NCI-H128 (cell line): Measurements from ENCODE around the gene TRAPPC14.

Experiments used
- DNase-seq: peaks from one replicate; lab custom pipeline; 2025; ENCODE audit not compliant: unreplicated experiment; lab: John Stamatoyannopoulos, UW

The TRAPPC14 gene

DNA sequence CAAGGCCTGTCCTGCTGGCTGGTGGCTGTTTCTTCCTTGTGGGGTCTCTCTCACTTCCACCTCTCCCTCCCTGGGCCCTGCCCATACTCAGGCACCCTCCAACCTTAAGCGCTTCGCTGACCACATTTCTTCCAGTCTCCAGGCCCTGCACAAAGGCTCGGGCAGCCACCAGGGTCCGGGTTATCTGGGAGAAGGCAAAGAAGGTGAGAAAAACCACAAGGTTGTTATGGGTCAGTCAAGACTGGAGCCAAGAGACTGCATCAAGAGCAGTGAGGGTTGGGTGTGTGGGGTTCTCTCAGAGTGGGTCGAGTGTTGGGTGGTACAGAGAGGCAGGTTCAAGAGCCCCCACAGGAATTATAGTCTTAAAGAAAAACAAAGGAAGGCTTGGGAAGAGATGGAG, 16.1 kb upstream of the TRAPPC14 start:
- no peak for DNase-seq

DNA sequence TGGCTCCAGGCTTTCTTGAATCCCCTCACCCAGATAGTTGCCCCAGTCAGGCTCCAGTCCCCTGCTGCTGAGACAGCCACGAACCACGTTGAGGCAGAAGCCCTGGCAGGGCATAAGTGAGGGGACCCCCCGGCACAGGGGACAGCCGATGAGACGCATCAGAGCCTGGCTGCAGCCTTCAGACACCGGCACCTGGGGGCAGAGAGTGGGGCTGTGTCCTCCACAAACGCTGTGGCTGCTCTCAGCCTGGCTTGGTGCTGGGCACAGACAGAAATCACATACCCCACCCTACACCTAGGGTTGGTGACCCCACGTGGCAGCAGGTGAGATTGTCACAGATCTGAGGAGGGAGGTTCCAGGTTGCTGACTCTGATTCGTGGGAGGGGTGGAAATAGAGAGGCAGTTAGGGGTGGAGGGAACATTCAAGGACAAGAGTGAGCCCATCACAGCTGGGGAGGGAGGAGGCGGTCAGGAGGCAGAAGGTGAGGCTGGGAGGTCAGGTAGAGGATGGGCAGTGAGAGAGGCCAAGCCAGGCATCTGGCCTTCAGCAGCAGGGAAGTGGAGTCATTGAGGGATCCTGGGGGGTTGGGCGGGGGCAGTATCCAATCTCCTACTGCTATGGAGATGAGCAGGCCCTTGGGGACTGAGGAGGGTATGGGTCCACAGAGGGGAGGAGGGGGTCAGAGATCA, 15.4 kb upstream of the TRAPPC14 start:
- DNase-seq: no peak

DNA sequence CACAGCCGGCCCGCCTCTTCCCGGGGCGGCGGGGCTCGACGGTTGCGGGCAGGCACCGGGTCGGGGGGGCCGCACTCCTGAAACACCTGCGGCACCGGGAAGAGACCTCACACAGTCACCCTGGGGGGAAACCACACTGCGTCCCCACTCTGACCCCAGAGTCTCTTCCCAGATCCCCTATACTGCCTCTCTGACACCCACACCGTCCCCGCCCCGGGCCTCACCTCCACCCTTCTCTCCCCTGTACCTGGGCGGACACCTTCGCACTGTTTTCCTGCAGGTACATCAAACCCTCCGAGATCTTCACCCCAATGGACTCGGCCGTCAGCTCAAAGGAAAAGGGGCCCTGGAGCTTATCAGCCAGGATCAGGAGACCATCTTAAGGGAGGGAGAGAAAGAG, 13.3 kb upstream of the TRAPPC14 start:
- DNase-seq: no peak

DNA sequence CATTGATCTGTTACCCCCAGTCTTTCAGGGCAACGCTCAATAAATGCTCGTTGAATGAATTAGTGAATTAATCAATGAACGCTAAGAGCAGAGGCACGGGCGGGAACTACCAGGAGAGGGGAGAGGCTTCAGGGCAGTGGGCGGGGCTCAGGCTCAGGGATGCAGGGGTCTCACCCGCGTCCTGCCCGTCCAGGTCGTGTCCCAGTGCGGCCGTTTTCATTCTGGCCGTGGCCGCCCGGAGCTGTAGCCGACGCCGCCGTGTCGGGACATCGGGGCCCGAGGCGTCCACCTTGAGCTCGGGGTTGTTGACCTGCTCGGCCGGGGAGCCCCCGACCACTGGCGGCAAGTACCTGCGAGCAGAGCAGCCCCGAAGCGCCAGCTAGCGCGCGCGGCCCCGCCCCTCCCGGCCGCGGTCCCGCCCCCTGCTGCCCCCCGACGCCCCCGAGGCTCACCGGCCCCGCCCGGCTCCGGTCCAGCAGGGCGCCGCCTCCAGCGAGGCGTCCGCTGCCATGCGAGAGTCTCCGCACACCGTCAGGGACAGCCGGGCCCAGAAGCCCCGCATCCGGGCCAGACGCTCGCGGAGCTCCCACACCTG, 12.7 kb upstream of the TRAPPC14 start:
- DNase-seq: no peak

DNA sequence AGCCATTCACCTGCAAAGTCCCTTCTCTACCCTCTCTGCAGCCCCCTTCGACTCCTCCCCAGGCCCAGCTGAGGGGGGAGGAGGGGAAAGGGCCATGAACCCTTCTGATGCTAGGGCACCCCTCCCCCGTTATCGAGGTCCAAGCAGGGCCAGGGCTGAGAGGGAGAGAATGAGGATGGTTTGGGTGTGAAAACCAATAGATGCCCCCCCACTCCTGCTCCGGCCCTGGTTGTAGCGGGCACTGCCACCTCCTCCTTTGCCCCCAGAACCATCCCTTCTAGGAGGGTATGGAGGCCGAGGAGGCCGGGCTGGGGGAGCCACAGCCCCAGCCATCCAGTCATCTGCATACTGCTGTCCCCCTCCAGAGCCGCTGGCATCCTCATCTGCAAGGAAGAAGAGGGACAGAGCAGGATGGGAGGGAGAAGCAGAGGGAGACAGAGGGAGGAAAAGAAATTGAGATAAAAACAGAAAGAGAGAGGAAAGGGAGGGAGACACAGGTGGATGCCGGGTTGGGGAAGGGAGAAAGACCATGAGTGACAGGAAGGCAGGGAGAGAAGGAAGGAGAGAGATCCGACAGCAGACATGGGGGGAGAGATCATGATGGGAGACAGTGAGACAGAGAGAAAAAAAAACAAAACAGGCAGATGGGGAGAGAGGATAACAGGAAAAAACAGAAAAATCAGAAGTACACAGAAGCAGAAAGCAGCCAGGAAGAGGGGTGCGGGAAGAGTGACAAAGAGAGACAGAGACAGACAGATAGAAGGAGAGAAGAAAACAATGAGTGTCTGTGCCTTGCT, 11.8 kb upstream of the TRAPPC14 start:
- no peak for DNase-seq

DNA sequence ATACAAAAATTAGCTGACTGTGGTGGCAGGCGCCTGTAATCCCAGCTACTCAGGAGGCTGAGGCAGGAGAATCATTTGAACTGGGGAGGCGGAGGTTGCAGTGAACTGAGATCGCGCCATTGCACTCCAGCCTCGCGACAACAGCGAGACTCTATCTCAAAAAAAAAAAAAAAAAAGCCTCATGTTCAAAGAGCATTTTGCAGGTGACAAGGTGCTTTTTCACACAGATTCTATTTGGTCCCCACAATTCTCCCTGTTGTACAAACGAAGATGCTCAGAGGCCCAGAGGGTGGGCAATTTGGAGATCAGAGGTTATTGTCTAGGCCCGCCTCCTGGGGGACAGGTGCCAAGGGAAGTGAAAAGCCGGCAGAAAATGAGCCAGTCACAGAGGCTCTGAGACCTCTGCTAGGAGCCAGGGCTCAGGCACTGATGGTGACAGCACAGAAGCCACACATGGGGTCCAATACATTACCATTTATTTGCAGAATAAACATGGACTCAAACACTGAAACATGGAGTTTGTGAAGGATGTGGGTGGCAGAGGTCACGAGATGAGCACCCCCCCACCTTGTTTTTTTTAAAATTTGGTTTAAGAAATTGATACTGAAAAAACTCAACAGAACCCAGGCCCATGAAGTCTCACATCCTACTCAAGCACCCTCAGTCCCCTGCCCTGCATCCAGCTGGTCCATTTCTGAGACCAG, 10.8 kb upstream of the TRAPPC14 start:
- DNase-seq: no peak

DNA sequence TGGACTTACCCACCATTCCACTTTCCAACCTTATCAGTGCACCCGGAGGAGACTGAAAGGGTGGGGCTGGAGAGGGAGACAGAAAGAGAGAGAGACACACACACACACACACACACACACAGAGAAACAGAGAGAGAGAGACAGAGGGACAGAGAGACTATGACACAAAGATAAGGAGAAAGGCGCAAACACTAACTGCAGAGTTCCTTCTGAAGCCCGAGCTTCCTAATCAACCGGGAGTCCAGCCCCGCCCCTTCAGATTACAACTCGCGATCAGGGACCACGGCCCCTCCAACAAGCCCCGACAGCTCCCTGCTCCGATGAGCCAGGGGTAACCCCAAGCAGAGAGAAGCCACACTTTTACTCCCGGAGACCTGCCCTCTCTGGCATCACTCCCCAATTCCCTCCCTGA, 9.4 kb upstream of the TRAPPC14 start:
- no peak for DNase-seq

DNA sequence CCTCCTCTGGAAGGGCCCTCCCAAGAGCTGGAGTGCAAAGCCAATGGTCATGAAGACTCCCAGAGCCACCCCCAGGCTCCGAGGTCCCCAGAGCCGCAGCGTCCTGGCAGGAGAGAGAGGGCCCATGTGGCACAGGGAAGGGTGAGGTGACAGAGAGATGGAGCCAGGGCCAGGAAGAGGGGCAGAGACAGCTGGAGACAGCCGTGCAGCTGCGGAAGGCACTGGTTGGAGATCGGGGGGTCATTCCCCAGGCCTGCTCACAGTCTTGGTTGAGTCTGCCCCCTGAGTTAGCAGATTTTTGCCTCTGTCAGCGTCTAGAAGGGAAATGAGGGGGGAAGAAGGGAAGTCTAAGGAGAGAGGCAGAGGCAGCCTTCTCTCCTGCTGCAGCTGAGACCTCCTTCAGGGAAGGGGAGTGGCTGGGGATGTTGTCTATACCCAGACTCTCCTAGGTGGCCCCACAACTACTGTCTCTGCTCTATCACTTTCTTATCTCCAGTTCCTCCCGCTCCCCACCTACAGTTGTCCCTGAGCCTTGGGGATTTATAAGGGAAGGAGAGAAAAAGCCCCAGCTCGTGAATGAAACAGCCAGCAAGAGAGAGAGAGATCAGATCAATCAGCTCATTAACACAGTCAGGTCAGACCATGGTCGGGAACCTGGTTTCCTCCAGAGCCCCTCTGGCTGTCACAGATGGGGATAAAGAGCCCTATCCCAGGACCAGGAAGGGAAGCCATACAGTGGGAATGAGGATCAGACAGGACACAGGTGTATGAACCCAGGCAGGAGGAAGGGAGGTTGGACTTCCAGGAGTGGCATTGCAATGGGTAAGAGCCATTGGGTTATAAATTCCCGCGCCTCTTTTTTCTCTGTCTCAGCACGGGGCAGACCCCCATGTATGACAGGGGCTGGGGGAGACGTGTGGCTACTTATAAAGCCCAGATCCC, 8.7 kb upstream of the TRAPPC14 start:
- DNase-seq: no peak

DNA sequence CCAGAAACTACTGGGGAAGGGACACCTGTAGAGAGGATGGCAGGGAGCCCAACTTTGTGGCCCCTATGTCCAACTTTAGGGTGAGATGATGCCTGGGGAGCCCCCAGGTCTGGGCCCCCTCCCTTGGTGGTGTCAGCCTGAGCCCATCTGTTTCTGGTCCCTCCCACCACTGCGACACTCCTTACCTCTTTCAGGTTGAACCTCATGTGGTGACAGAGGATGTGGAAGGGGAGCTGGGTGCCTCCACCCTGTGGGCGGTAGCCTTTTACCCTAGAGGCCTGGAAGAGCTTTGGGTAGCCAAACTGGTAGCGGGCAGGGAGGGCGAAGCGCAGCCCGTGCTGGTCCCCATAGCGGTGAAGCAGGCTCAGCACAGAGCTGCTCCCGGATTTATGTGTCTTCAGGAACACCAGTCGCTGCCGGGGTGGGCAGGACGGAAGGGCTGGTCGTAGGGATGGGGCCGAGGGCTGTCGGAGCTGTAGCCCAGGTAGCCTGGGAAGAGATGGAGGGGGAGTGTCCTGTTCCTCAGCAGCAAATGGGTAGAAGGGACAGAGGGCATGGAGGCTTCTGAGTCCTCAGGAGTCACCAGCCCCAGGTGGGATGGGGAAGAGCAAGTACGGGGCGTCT, 7.9 kb upstream of the TRAPPC14 start:
- no peak for DNase-seq

DNA sequence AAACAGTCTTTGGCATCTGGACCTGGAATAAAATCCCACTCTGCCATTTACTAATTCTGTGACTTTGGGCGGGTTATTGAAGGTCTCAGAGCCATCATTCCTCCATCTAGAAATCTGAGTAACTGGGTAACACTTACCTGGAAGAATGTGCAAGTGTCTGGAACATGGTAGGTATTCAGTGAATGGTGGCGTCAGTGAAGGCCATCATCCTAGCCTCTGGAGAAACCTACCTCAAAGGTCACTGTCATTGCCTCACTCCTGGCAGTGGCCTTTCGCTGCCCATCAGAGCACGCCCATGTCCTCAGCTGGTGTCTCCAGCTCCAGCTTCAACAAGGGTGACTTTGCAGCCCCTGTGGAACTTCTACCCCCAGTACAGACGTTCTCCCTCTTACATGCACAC, 5.3 kb upstream of the TRAPPC14 start:
- no peak for DNase-seq

DNA sequence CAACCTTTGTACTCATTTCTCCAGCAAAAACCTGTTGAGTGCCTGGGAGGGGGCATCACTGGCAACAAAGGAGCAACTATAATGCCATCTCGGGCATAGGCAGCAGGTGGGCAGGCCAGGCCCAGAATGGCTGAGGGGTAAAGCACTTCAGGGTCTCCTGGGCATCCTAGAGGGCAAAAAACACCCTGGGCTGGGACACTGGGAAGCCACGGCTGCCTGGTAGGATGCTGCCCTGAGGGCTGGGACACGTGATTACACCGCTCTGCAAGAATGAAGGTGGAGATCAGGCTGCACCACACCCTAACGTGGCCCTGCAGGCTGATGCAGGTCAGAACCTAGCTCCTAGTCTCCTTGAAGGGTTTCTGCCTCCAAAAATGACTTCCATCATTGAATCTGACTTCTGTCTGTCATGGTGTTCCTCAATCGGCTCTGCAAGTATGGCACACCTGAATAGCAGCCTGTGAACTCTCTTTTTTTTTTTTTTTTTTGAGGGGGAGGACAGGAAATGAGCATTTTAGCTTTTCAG, 4.5 kb upstream of the TRAPPC14 start:
- no peak for DNase-seq

DNA sequence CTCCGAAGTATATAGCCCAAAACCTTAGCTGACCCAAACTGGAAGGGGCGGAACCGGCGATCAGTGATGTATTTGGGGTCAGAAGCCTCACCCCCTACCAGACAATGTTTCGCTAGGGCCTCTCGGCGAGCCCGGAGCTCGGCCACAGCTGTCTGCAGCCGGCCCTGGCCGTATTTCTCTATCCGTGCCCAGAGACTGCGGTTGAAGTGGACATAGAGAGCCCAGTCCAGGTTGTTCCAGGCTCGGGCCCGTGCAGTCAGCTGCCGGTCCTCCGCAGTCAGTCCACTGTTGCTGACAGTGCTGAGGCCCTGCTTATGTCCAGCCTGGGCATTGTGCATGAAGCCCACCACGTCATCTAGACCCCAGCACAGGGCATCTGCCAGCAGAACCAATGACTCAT, 1.5 kb upstream of the TRAPPC14 start:
- DNase-seq: no peak

DNA sequence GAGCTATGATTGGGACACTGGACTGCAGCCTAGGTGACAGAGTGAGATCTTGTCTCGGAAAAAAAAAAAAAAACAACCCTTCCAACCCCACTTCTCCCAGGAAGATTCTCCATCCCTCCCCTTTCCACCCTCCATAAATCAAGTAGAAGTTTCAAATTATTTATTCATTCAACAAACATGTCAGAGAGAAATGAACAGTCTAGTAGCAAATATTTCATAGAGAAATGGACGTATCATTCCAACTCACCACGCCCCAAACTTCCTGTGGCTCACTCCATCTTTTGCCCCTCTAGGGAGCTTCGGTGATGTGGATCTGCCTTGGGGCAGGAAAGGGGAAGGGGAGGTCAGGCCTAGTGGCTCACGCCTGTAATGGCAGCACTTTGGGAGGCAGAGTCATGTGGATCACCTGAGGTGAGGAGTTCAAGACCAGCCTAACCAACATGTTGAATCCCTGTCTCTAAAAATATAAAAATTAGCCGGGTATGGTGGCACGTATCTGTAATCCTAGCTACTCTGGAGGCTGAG, 638 bp upstream of the TRAPPC14 start:
- no peak for DNase-seq

DNA sequence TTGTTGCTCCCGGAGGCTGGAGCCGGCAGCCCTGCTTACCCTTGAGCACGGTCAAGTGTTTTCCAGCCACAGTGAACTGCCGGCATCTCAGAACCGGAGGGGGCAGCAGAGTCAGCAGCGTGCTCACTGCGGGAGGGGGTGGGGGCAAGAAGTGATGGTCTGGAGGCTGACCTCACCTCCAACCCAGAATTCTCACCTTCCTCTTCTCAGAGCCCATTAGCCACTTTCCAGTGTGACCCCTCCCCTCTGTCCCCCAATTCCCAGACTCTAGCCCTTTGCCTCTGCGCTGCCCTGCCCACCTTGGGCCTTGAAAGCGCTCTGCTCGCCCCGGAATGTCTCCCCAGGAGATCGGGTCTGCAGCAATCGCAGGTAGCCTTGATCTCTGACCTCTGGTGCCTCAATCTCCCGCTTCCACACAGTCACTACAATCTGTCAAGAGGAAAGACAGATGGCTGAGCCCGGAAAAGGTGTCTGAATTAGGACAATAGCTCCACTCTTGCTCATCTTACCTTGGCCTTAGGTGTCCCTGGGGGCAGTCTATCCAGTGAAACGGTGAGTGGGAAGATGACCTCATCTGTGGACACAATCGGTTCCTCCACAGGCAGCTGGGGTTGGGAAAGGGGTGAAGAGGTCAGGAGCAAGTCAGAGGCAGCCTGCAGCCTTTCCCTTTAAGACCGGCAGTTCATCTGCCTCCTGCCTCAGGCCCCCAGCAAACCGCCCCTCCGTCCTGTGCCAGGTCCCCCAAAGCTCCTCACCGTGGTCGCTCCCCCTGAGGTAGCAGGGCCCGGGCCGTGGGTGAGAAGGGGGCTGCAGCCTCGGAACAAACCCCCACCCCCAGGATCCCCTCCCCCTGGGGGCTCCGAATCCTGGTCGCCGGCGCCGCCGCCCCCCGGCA, 942 bp downstream of the TRAPPC14 start:
- DNase-seq: no peak

DNA sequence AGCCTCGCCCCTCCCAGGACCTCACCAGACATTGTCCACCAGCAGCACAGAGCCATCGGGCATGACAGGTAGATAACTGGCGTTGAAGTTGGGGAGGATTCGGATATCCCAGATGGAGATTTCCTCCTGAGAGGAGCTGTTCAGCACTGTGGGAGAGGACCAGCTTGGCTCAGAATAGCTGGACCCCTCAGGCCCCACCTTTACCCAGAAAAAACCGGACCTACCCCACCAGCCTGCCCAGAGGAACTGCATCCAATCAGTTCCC, 1.5 kb downstream of the TRAPPC14 start:
- DNase-seq: no peak

DNA sequence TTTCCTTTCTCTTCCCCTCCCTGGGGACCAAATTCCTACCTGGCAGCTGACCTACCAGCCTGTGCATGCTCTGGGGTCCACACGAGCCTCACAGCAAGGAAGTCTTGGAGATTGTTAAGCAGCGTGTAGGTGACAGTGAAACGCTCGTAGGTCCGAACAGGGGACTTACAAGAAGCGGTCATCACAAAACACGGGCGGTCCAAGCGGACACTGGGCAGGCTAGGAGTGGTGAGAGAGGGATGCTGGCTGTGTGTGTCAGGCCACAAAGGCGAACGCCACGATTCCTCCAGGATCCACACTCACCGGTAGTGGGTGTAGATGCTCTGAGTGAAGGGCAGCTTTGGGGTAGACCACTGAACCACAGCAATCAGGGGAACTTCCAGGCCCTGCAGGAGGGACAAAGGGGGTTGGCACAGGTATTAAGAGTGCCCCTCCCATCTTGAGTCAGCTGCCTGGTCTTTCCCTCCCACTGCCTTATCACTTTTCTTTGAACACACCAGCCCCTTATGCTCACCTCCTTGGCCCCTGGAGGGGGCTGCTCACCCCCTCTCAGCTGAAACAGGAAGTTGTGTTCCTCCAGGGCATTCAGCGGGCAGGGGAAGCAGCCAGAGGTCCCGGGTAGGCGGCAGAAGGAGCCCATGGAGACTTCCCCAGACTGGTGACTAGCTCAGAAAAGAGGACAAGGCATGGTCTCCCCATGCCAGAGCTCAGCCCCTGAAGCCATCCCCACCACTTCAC, 2.0 kb downstream of the TRAPPC14 start:
- DNase-seq: no peak

DNA sequence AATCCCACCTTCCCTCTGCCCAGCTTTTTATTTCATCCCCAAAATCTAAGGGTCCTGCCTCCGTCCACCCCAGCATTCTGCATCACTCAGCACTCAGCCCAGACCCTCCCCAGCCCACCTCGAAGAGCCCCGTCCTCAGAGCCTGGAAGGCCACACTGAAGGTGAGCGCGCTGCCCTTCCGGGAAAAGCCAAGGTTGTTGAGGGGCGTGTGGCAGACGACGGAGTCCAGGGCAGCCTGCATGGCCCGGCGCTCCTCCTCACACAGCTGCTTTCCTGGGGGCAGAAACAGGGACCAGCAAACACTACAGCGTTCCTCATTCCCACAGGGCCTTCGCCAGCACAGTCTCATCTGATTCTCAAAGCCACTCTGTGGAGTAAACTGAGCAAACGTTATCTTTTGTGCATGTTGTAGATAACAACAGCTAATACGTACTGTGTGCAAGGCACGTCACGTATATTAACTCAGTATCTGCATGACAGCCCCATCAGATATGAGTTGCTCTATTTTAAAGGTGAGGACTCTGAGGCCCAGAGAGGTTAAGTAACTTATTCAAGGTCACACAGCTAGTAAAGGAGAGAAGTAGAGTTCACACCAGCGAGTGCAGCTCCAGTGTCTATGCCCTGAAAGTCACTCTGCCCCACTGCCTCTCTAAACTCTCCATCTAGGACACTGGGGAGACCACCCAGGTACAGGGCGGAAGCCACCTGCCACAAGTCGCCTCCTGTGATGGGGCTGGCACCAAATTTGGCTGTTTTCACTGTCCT, 2.8 kb downstream of the TRAPPC14 start:
- DNase-seq: no peak
